ENCODE measurements around the gene CDC23. TPM values are rescaled to one million over a fixed set of nuclear protein-coding genes. Genes with fewer than 3 reads are reported as not detected.

CDC23 gene
- total RNA-seq, 1 experiment from 2014 or later = 41.3 TPM

DNA sequence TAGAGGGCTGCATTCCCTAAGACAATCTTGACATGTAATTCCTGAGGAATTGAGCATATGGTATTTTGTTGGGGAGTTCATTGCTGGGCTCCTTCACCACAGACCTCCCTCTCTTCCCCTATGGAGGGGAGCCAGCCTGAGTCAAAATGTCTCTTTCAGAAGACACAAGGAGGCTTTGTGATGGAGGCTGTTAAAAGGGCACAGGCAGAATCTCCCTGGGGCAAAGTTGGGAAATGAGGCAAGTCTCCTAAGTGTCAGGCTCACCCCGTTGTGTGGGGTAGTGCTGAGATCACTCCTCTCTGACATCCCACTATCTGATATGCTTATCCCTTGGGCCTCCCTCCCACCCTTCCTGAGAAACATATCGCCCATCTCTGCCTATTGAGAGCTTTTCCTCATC, 30.7 kb upstream of the CDC23 start:
- Histone ChIP-seq H4K91ac (ENCODE audit: insufficient read length, low read depth, low read length) (no peak overlapping the region), H2BK5ac (ENCODE audit: insufficient read length, low read length) (no peak overlapping the region), H3K79me1 (ENCODE audit: insufficient read depth, low read depth, low read length, poor library complexity, severe bottlenecking) (no peaks in the 10 kb centered on the region), H2AK5ac (ENCODE audit: insufficient read length, low read length) (no peak overlapping the region), H3K18ac (ENCODE audit: insufficient read length, low read depth, low read length) (no peak overlapping the region), H2BK12ac (ENCODE audit: insufficient read length, low read depth, low read length) (no peak overlapping the region), H3K9ac (ENCODE audit: extremely low read depth, insufficient read length, low read length) (no peak overlapping the region), H3K9me3 (ENCODE audit: control insufficient read depth, low read depth, low read length) (no peaks in the 10 kb centered on the region), H3T11ph (ENCODE audit: low read length) (no peak overlapping the region), H4K8ac (replicated peaks; ENCODE audit: insufficient read length, low read depth, low read length) (no peak overlapping the region), H4K5ac (ENCODE audit: insufficient read length, low read depth, low read length) (no peak overlapping the region), H2BK20ac (ENCODE audit: low read depth, low read length, poor library complexity, severe bottlenecking) (no peak overlapping the region), H3K79me2 (ENCODE audit: insufficient read depth, low read length) (no peaks in the 10 kb centered on the region), H2BK15ac (ENCODE audit: low read depth, low read length) (no peak overlapping the region), H3K27me3 (ENCODE audit: insufficient read depth, low read length) (peaks cover 12% of the 10 kb centered on the region), H4K20me1 (ENCODE audit: control insufficient read depth, insufficient read depth, insufficient read length) (no peaks in the 10 kb centered on the region), H3K23ac (ENCODE audit: insufficient read length, low read depth, low read length) (no peak overlapping the region), H2AFZ (ENCODE audit: low read length) (no peak overlapping the region), H3K27ac (ENCODE audit: insufficient read length, low read depth, low read length) (no peak overlapping the region), H3K14ac (ENCODE audit: insufficient read depth, low read length) (no peak overlapping the region), H3K4ac (ENCODE audit: low read depth, low read length) (no peak overlapping the region), H3K4me2 (ENCODE audit: insufficient read depth, insufficient read length, low read length) (no peak overlapping the region), H3K56ac (ENCODE audit: insufficient read length, low read depth, low read length) (no peak overlapping the region), H3K23me2 (ENCODE audit: insufficient read length, low read depth, low read length, poor library complexity, severe bottlenecking) (peaks cover 3% of the 10 kb centered on the region), H2BK120ac (ENCODE audit: low read depth, low read length, poor library complexity, severe bottlenecking) (no peak overlapping the region), H3K4me1 (ENCODE audit: insufficient read depth, low read length) (no peaks in the 10 kb centered on the region; the same call in 1 of the 2 replicates)
- TF ChIP-seq, protein P1, sequence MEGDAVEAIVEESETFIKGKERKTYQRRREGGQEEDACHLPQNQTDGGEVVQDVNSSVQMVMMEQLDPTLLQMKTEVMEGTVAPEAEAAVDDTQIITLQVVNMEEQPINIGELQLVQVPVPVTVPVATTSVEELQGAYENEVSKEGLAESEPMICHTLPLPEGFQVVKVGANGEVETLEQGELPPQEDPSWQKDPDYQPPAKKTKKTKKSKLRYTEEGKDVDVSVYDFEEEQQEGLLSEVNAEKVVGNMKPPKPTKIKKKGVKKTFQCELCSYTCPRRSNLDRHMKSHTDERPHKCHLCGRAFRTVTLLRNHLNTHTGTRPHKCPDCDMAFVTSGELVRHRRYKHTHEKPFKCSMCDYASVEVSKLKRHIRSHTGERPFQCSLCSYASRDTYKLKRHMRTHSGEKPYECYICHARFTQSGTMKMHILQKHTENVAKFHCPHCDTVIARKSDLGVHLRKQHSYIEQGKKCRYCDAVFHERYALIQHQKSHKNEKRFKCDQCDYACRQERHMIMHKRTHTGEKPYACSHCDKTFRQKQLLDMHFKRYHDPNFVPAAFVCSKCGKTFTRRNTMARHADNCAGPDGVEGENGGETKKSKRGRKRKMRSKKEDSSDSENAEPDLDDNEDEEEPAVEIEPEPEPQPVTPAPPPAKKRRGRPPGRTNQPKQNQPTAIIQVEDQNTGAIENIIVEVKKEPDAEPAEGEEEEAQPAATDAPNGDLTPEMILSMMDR (conservative IDR thresholded peaks at IDR 0.05) = no peak
- Mint-ChIP-seq H3K9me3 (no peaks in the 10 kb centered on the region), H3K36me3 (ENCODE audit: insufficient read depth in 1 of 3, low read depth in 3 of 3) (no peaks in the 10 kb centered on the region), H3K27me3 (ENCODE audit: low read depth) (peaks cover 53% of the 10 kb centered on the region), H3K4me1 (peaks cover 19 to 31% of the 10 kb centered on the region in 2 experiments), H3K27ac (no peak overlapping the region), H3K4me3 (no peak overlapping the region)
- DNase-seq = no peak
- WGBS (ENCODE audit: extremely low coverage, insufficient read length, low lambda C conversion rate) = no CpG with 5 or more reads among the region's 2 CpGs

Data from H9 (cell line).